ENCODE data around the gene DYNC2I2.

DNA sequence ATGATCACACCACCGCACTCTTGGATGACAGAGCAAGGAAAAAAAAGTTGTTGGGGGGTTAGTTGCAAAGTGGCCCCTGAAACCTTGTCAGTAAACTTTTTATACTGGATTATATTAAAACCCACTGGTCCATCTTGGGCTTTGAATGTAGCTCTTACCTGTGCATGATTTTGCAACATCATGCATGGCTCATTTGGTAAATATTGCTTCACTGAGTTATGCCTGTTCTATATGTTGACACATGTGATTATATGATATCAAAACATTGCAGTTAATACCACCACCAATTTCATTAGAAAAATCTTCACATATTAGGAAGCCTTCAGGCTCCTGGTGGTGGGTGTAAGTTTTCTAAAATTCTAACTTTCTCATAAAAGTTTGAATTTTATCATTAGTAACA, 41.9 kb downstream of the DYNC2I2 start:
- TF ChIP-seq, protein P1, sequence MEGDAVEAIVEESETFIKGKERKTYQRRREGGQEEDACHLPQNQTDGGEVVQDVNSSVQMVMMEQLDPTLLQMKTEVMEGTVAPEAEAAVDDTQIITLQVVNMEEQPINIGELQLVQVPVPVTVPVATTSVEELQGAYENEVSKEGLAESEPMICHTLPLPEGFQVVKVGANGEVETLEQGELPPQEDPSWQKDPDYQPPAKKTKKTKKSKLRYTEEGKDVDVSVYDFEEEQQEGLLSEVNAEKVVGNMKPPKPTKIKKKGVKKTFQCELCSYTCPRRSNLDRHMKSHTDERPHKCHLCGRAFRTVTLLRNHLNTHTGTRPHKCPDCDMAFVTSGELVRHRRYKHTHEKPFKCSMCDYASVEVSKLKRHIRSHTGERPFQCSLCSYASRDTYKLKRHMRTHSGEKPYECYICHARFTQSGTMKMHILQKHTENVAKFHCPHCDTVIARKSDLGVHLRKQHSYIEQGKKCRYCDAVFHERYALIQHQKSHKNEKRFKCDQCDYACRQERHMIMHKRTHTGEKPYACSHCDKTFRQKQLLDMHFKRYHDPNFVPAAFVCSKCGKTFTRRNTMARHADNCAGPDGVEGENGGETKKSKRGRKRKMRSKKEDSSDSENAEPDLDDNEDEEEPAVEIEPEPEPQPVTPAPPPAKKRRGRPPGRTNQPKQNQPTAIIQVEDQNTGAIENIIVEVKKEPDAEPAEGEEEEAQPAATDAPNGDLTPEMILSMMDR (IDR thresholded peaks at IDR 0.05; ENCODE audit: low read depth, low read length, poor library complexity, severe bottlenecking), result no peak
- TF ChIP-seq EZH2phosphoT487 (IDR thresholded peaks at IDR 0.05; ENCODE audit: borderline replicate concordance, low read length), result no peak

Measured in DOHH2 (cell line).